Prostate gland (tissue), 2 donors: ENCODE data around the gene SNRNP40.

Source experiments
- POLR2A ChIP-seq: fragments of 450-650 bp; IDR thresholded peaks from one replicate; pipeline ENCODE4 v1.6.1; 2016; ENCODE audit warnings: antibody characterized with exemption, mild to moderate bottlenecking
- POLR2AphosphoS5 ChIP-seq: sonication (generic); formaldehyde crosslinking; IDR thresholded peaks from one replicate; pipeline ENCODE4 v1.6.1; 2017; ENCODE audit warnings: antibody characterized with exemption
- TF ChIP-seq, protein P1 (sequence below), 4 experiments: fragments of 200-600 bp in 2 of 4; fragments of 450-650 bp in 2 of 4; sonication (generic) in 2 of 4; IDR thresholded peaks; 1 replicate in 3 of 4; 2 replicates in 1 of 4; pipeline ENCODE4 v1.5.1; 2016 to 2019; ENCODE audit warnings: antibody characterized with exemption in 4 of 4, mild to moderate bottlenecking in 2 of 4, moderate library complexity in 2 of 4

GRCh38 chr1:31289021-31289420, 7.6 kb downstream of the SNRNP40 start:
- TF ChIP-seq, protein P1, sequence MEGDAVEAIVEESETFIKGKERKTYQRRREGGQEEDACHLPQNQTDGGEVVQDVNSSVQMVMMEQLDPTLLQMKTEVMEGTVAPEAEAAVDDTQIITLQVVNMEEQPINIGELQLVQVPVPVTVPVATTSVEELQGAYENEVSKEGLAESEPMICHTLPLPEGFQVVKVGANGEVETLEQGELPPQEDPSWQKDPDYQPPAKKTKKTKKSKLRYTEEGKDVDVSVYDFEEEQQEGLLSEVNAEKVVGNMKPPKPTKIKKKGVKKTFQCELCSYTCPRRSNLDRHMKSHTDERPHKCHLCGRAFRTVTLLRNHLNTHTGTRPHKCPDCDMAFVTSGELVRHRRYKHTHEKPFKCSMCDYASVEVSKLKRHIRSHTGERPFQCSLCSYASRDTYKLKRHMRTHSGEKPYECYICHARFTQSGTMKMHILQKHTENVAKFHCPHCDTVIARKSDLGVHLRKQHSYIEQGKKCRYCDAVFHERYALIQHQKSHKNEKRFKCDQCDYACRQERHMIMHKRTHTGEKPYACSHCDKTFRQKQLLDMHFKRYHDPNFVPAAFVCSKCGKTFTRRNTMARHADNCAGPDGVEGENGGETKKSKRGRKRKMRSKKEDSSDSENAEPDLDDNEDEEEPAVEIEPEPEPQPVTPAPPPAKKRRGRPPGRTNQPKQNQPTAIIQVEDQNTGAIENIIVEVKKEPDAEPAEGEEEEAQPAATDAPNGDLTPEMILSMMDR (IDR thresholded peaks at IDR 0.05), result no peak
- no peak for TF ChIP-seq POLR2A
- TF ChIP-seq POLR2AphosphoS5, result no peak
